CD4-positive, alpha-beta T cell treated with Interleukin-21 for 1 hour (primary cell): ENCODE data around the gene LDLRAD4.

Experiments
- DNase-seq: peaks from one replicate; pipeline ENCODE4 v3.0.0-alpha.2; 2020

The LDLRAD4 gene

DNA sequence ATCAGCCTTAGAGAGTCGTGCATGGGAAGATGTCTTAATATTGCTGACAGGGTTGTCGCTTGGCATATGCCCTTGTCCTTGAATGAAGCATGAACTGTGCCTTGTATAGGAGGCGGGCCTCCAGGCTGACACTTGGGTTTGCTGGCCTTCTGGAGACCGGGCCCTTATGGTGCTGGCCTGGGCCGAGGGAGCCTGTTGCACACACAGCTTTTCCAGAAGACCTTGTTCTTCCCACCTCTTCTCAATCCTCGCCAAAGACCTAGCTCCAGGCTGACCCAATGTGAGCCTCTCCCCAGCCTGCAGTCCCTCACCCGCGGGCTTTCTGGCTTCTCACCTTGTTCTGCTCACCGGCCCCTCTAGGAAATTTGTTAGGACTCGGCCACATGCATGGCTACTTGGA, 308.7 kb downstream of the LDLRAD4 start:
- DNase-seq: no peak

- no peak for DNase-seq
Measured at GRCh38 chr18:13527730-13528129, 309.2 kb downstream of the LDLRAD4 start.

DNA sequence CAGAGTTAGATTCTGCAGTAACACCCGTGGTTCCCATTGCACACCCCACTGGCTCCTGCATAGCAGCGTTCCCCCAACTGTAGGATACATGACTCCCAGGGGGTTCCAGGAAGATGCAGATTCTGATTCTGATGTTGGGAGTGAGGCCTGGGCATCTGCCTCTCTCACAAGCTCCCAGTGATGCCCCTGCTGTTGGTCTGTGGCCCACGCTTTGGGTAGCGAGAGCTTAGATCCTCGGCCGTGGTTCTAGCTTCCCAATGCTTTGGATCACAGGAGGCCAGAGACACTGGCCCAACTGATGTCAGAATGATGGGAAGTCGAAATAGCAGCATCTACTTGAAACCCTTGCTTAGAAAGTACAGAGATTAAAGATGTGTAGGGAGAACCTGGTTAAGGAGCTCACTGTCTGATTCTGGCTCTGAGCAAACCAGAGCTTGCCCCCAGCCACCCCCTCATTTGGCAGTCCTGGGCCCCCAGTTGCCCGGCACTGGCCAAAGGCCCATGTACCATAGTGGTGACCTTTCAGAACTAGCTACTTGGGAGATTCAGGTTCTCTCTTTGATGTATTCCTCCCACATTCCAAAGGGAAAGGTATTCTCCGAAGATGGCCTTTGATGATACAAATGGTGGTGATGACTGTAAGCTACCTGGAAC, 310.3 kb downstream of the LDLRAD4 start:
- no peak for DNase-seq

DNA sequence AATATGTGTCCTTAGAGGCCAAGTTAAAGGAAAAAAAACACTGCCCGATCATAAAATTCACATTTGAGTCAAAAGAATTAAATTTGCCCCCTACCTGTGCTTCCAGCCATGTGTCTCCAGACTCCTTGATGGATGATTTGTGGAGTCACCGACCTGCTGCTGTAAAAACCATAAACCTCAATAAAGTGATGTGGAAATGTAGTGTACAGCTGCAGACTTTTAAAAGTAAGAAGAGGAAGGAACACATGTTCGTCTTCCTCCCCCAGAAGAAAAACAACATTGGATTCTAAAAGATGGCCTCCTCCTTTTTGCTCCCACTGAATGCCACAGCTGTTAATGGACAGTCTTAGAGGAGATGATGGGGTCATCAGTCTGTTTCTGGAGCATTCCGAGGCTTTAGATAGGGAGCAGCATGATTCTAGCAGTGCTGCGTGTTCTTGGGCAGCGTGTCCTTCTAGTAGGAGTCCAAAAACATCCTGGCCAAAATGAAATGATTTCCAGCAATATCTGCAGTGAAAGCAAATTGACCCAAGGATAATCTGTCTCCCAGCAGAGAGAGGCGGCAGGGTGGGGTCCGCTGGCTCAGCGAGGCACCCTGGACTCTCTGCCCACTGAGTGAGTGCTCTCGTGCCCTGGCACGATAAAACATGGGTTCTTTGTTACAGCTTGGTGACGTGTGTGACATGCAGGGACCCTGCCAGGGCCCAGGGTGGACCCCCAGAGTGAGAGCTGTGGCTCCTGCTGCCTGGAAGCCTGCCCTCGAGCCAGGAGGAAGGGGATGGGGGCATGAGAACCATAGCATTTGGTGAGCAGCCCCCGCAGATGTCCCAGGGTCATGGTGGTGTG, 311.7 kb downstream of the LDLRAD4 start:
- no peak for DNase-seq

GRCh38 chr18:13530879-13531387, 312.4 kb downstream of the LDLRAD4 start:
- peak; percentile 21 for DNase-seq

GRCh38 chr18:13531681-13532325, 313.2 kb downstream of the LDLRAD4 start:
- DNase-seq: no peak

GRCh38 chr18:13532406-13533075, 314.0 kb downstream of the LDLRAD4 start:
- DNase-seq: no peak

DNA sequence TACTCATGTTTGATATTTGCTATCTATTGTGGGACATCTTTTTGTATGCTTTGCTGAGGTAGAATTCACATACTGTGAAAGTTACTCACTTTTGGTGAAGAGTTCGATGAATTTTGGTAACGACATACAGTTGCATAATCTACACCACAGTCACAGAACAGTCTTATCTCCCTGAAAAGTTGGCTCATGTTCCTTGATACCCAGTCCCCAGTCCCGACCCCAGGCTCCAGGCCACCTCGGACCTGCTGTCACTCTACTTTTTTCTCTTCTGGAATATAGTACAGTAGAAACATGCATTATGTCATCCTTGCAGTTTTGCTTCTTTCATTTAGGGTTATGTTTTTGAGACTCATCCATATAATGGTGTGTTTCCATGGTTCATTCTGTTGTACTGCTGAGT, 316.1 kb downstream of the LDLRAD4 start:
- DNase-seq: no peak

DNA sequence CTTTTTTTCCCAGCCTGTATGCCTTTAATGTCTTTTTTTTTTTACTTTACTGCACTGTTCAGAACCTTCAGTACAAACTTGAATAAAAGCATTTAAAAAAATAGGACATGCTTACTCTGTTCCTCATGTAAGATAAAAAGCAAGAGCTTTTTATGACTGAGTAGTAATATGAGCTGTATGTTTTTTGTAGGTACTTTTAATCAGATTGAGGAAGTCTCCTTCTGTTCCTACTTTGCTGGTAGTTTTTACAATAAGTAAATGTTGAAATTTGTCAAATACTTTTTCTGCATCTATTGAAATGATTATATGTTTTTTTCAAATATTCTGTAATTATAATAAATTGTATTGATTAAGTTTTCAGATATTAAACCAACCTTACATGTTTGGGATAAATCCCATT, 318.0 kb downstream of the LDLRAD4 start:
- DNase-seq: no peak

DNA sequence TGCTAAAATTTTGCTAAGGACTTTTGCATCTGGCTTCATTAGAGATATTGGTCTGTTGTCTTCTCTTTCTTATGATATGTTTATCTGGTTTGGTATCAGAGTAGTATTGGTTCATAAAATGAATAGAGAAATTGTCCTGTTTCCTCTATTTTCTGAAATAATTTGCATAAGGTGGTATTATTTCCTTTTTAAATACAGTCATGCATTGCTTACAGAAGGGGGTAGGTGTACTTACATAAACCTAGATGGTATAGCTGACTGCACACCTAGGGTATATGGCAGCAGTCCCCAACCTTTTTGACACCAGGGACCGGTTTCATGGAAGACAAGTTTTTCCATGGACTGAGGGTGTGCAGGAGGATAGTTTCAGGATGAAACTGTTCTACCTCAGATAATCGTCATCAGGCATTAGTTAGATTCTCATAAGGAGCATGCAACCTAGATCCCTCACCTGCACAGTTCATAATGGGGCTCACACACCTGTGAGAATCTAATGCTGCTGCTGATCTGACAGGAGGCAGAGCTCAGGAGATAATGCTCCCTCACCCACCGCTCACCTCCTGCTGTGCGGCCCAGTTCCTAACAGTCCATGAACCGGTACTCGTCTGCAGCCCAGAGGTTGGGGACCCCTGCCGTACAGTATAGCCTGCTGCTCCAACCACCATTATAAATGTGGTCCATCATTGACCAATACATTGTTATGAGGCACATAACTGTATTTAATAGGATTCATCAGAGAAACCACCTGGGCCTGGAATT, 318.6 kb downstream of the LDLRAD4 start:
- no peak for DNase-seq

DNA sequence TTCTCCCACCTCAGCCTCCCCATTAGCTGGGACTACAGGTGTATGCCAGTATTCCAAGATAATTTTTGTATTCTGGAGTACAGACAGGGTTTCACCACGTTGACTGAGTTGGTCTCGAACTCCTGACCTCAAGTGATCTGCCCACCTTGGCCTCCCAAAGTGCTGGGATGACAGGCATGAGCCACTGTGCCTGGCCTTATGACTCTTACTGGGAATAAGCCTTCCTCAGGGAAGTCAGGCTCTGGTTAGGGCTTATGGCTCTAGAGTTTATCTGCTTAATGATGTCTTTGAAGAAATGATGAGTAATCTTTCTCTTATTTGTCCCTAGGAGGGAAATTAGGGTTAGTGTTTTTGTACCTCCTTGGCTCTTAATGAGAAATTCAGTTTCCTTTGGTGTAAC, 320.1 kb downstream of the LDLRAD4 start:
- no peak for DNase-seq

DNA sequence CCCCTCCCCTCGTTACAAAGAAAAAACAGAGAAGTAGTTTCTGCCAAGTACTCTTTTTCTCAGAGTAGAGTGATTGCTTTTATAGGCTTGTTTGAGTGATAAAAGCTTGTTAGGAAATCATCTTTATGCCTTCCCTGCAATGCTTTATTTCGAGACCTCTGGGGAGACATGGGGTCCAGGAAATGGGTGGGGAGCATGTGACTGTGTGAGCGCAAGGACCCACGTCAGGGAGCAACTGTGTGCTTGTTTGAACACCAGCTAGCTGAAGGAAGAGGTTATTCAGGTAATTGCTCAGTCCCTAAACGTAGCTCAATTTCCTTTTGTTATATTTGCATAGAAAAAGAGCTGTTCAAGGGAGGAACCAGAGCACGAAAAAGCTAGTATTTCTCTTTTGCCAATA, 320.5 kb downstream of the LDLRAD4 start:
- DNase-seq: peak; percentile 30

DNA sequence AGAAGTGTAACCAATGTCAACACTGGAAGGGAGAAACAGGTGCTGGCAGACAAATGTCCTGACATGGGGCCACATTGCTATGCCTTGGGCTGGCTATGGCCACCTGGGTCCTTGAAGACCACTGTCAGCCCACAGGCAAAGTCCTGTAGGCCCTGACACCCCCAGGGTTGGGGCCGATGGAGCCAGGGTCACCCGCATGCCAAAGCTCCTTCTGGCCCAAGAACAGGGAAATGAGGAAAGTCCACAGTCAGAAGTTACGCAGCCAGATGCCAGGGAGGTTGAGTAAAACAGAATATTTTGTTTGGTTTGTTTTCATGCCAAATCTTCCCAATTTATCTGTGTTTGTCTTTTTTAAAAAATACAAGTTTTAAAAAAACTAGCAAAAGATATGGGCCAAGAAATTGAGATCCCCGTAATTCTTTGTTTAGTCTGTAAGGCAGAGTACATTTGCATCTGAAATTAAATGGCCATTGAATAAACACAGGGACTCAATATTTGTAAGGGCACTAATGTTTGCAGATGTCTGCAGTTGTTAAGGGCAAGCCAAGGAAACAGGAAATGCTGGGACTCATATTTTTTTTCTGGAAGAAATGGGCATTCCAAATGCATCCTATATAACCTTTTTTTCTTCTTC, 321.4 kb downstream of the LDLRAD4 start:
- no peak for DNase-seq

DNA sequence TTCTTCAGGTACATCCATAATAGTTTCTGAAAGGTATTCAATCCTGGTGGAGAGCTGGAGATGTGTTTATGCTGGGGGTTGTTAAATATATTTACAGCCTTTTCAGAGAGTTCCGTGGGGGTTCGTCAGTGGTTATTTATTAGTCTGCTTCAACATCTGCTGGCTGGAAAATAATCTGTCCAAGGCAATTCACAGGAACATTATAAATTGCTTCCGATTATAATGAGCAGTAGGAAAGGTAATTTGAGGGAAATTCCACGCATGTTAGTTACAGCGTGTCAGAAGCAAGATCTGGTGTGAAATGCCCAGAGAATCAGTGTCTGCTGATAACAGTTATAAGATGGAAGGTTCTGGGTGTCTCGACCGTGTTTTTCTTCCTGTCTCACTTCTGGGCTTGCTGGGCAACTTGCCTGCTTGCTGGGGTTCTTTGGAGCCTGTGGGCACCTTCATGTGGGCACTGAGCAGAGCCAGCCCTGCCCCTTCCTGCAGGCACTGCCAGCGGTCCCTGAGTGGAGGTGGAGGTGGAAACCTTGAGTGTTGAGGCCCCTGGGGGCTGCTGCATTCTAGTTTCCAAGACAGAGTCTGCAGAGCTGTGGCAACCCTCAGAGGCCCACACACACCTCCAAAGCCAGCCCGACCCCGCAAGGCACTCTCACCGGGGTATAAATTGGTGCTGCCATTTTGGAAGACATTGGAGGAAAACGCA, 322.1 kb downstream of the LDLRAD4 start:
- DNase-seq: peak; percentile 11

DNA sequence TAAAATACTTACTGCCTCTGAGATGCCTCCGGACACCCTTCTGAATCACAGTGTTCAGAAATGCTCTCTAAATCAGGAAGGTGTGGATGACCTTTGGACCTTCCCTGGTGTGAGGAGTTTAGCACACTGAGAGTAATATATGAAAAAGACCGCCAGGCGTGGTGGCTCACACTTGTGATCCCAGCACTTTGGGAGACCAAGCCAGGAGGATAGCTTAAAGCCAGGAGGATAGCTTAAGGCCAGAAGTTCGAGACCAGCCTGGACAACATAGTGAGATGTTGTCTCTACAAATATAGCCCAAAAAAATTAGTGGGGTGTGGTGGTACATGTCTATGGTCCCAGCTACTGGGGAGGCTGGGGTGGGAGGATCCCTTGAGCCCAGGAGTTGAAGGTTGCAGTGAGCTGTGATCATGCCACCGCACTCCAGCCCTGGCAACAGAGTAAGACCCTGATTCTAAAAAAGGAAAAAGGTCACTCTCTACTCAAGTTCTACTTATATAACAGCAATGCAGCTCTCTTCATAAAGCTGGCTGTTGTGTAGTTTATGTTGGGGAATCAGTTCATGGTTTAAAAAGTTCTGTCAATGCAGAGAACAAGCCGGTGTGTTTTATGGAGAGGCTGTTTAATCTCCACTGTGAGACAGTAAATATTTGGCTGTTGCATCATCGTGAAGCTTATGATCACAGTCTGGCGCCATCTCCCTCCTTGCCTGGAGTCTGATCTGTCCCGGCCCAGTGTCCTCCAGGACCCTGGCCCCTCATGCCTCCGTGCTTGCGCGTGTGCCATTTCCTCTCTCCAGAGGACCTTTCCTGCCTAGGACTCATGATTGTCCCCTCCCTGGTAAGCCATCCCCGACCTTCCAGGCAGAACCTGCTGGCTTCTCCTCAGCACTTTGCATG, 323.3 kb downstream of the LDLRAD4 start:
- DNase-seq: no peak

GRCh38 chr18:13542520-13542847, 323.9 kb downstream of the LDLRAD4 start:
- no peak for DNase-seq

GRCh38 chr18:13543144-13543543, 324.6 kb downstream of the LDLRAD4 start:
- DNase-seq: no peak

- DNase-seq: no peak
Measured at GRCh38 chr18:13543811-13544732, 325.5 kb downstream of the LDLRAD4 start.

- DNase-seq: no peak
Measured at GRCh38 chr18:13544953-13545352, 326.4 kb downstream of the LDLRAD4 start.
